Thoracic aorta (tissue), 2 donors: ENCODE results near the gene PRXL2B. TPM values are rescaled to one million over a fixed set of nuclear protein-coding genes. Genes with fewer than 3 reads are reported as not detected.

Experiments used
- ATAC-seq: fragments of 150-250 bp; one replicate; pipeline ENCODE4 v1.8.0; 2017; ENCODE audit warnings: low read depth; ENCODE audit not compliant: insufficient number of reproducible peaks, low FRiP score
- DNase-seq: peaks from one replicate; pipeline ENCODE4 v3.0.0-alpha.2; 2020; ENCODE audit warnings: low spot score
- H3K27ac ChIP-seq, 2 donors: fragments of 200-600 bp; sonication (generic); 1 replicate in 1 of 2; 2 replicates in 1 of 2; pipeline ENCODE4 v1.5.1; 2016; ENCODE audit warnings: mild to moderate bottlenecking in 2 of 2, moderate library complexity in 2 of 2
- H3K27me3 ChIP-seq: fragments of 200-600 bp; sonication (generic); replicated peaks from 2 replicates; pipeline ENCODE4 v1.6.0; 2016; ENCODE audit warnings: mild to moderate bottlenecking; ENCODE audit not compliant: insufficient read depth
- H3K36me3 ChIP-seq: fragments of 200-600 bp; sonication (generic); one replicate; pipeline ENCODE4 v1.5.1; 2016
- H3K4me1 ChIP-seq, 2 donors: fragments of 200-600 bp; sonication (generic); 1 replicate in 1 of 2; 2 replicates in 1 of 2; pipeline versions ENCODE4 v1.5.1 to v1.6.0; 2016; ENCODE audit warnings: low read depth in 2 of 2, mild to moderate bottlenecking in 1 of 2; ENCODE audit not compliant: control insufficient read depth in 1 of 2
- H3K4me3 ChIP-seq: fragments of 200-600 bp; sonication (generic); 2 replicates; pipeline ENCODE4 v1.5.1; 2016; ENCODE audit warnings: mild to moderate bottlenecking
- H3K9me3 ChIP-seq: fragments of 200-600 bp; sonication (generic); 2 replicates; pipeline ENCODE4 v1.5.1; 2016
- total RNA-seq, 2 donors: library from RNA; depleted of rRNA; stranded (reverse); fragments of >200 nt; gene quantifications; one replicate each; pipeline versions ENCODE4 v1.1.0 to v1.2.3, GENCODE V29; 2016
- TF ChIP-seq, protein P1 (sequence below): fragments of 200-600 bp; sonication (generic); IDR thresholded peaks from one replicate; pipeline ENCODE4 v1.5.1; 2019; ENCODE audit warnings: antibody characterized with exemption

Gene PRXL2B
- total RNA-seq, 2 donors from 2014 or later = 8.3 to 15.2 TPM

DNA sequence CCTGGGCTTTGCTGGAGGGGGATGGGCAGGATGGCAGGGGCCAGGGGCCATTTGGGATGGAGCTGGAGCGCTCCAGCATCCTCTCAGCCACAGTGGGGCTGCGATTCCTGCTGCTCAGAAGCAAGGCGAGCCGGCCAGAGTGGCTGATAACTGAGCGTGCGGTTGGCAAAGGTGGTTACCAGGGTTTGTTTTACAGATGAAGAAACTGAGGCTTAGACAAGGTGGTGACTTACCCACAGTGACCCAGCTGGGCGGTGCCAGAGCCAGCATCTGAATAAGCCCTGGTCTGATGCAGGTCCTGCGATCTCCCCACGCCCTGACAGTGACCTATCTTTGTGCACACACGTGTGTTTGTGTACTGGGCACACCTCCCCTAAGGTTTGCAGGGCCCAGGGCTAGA, 5.9 kb upstream of the PRXL2B start:
- no peak for DNase-seq
- no peak for ATAC-seq
- TF ChIP-seq, protein P1, sequence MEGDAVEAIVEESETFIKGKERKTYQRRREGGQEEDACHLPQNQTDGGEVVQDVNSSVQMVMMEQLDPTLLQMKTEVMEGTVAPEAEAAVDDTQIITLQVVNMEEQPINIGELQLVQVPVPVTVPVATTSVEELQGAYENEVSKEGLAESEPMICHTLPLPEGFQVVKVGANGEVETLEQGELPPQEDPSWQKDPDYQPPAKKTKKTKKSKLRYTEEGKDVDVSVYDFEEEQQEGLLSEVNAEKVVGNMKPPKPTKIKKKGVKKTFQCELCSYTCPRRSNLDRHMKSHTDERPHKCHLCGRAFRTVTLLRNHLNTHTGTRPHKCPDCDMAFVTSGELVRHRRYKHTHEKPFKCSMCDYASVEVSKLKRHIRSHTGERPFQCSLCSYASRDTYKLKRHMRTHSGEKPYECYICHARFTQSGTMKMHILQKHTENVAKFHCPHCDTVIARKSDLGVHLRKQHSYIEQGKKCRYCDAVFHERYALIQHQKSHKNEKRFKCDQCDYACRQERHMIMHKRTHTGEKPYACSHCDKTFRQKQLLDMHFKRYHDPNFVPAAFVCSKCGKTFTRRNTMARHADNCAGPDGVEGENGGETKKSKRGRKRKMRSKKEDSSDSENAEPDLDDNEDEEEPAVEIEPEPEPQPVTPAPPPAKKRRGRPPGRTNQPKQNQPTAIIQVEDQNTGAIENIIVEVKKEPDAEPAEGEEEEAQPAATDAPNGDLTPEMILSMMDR = no peak
- no peak overlapping the region for H3K27ac ChIP-seq
- H3K9me3 ChIP-seq = no peaks in the 10 kb centered on the region
- no peak overlapping the region for H3K4me3 ChIP-seq
- no peaks in the 10 kb centered on the region for H3K36me3 ChIP-seq
- H3K27me3 ChIP-seq = no peaks in the 10 kb centered on the region
- peaks cover 0 to 13% of the 10 kb centered on the region in 2 donors for H3K4me1 ChIP-seq

DNA sequence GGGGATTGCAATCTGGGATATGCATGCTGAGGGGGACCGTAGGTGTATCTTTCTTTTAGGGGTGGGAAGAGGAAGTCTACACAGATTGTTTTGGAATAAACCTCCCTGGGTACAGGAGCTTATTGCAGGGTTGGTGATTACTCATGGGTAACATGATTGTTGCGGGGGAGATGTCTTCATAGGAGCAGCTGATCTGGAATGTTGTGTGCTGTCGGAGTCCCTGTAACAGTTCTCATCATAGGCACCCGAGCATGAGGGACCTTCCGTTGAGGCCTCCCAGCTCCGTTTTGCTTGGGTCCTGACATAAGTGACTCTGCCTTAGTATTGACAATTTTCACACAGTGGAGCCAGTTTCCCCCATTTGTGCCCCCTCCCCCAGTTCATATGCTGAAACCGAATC, 4.2 kb upstream of the PRXL2B start:
- Histone ChIP-seq H3K27me3 (no peaks in the 10 kb centered on the region), H3K9me3 (no peaks in the 10 kb centered on the region), H3K27ac (no peak overlapping the region), H3K36me3 (no peaks in the 10 kb centered on the region), H3K4me3 (no peak overlapping the region), H3K4me1 (peaks cover 3 to 17% of the 10 kb centered on the region in 2 donors)
- no peak for DNase-seq
- ATAC-seq = no peak
- TF ChIP-seq, protein P1 = no peak

DNA sequence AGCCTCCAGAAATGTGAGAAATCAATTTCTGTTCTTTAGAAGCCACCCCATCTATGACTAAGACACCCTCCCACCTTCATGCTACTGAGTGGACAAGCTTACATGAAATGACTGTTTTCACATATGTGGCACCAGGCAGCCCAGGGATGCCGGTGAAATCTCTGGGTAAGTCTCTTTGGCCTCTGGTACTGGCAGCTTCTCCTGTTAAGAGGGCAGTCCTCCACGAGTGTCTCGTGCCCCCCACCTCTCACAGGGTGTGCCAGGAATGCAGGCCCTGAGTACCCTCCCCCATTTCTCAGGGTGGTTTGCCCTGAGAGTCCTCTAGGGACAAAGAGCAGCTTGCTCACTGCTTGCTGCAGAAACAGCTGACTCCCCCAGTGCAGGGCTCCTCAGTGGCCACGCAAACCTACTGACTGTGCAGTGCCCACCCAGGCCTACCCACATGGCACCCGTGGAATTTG, 3.2 kb upstream of the PRXL2B start:
- Histone ChIP-seq H3K27ac (no peak overlapping the region), H3K4me3 (no peak overlapping the region), H3K4me1 (peaks cover 4 to 23% of the 10 kb centered on the region in 2 donors), H3K27me3 (no peaks in the 10 kb centered on the region), H3K9me3 (no peaks in the 10 kb centered on the region), H3K36me3 (no peaks in the 10 kb centered on the region)
- no peak for ATAC-seq
- TF ChIP-seq, protein P1 = no peak
- DNase-seq = no peak

DNA sequence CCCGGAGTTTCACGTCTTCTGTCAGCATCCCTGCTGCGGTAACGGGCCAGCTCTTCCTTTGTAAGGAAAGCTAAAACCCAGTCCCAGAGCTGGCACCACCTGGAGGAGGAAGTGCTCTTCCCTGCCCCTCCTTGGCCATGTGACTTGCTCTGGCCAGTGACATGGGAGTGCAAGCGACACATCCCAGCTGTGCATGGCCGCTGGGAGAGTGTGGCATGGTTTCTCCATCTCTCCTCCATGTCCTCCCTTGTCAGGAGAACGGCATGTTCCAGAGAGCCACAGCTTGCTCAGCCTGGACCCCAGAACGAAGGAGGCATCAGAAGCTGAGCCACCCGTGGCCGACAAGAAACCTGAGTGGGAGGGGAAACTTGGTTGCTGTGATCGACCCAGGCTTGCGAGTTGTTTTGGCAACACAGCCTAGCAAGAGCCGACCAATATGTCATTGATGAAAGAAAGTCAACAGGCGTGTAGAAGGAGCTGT, 2.7 kb upstream of the PRXL2B start:
- Histone ChIP-seq H3K27ac (no peak overlapping the region), H3K4me1 (peaks cover 4 to 23% of the 10 kb centered on the region in 2 donors), H3K4me3 (no peak overlapping the region), H3K36me3 (no peaks in the 10 kb centered on the region), H3K27me3 (no peaks in the 10 kb centered on the region), H3K9me3 (no peaks in the 10 kb centered on the region)
- DNase-seq (no peak), ATAC-seq (no peak)
- TF ChIP-seq, protein P1 = no peak

DNA sequence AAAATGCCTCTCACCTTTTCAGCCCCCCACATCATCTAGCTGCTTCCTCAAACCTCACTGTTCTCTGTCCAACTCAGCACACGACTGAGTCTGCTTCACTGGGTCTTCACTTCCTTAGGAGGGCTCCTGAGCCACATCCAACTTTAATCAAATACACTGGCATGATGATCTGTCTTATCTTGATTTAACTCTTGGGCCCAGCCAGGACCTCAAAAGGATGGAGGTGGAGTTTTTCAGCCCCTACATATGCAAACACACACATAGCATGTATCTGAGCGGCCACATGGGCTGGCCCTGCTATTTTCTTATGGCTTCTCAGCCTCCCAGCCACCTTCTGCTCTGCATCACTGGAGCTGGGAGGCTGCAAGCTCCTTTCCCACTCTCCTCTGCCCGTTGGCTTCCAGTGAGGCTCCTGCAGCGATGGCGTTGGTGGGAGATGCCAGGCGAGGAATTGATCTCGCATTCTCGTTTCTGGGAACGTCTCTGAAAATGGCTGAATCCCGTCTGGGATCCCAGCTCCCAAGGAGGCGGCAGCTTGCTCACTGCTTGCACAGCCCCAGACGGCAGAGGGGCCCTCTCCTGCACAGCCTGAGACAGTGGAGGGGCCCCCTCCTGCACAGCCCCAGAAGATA, 1.8 kb upstream of the PRXL2B start:
- ATAC-seq (no peak), DNase-seq (no peak)
- TF ChIP-seq, protein P1 = no peak
- no peaks in the 10 kb centered on the region for H3K36me3 ChIP-seq
- peak overlapping the region; percentile 88 to 89 for H3K27ac ChIP-seq
- H3K9me3 ChIP-seq = no peaks in the 10 kb centered on the region
- H3K27me3 ChIP-seq = no peaks in the 10 kb centered on the region
- peaks cover 4 to 23% of the 10 kb centered on the region in 2 donors for H3K4me1 ChIP-seq
- H3K4me3 ChIP-seq = peak overlapping the region; percentile 90
